DMS114 treated with DMSO at 0.1 percent for 48 hours (cell line): ENCODE data around the gene PPP3CA.

ENCODE experiments used
- DNase-seq: peaks from one replicate; lab custom pipeline; 2025; ENCODE audit not compliant: unreplicated experiment; lab: John Stamatoyannopoulos, UW

Gene PPP3CA

DNA sequence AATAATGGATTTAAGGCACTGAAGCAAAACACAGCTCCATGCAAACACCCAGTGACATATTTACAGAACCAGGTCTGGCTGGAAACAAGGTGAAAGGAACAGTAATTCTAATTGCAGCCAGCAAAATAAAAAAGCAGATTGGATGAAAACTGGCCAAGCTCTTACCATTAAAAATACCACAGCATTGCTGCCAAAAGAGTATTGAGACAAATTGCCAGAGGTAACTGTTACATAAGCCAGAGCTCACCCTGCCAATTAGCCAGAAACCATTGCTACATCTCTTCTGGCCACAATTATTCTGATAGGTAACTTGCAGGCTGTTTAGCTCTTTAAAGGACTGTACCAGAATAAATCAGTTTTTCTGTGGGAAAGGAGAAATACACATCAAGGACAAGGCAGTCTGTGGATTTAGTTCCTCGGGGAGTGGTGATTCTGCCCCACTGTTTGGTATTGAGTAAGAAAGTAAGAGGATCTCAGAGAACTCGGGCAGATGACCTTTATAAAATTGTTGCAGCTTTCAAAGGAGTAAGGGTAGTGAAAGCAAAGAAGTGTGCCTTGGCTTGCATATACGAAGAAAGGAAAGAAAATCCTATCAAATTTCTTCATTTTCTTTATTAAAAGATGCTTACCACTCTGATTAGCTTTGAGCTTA, 369.5 kb downstream of the PPP3CA start:
- no peak for DNase-seq

DNA sequence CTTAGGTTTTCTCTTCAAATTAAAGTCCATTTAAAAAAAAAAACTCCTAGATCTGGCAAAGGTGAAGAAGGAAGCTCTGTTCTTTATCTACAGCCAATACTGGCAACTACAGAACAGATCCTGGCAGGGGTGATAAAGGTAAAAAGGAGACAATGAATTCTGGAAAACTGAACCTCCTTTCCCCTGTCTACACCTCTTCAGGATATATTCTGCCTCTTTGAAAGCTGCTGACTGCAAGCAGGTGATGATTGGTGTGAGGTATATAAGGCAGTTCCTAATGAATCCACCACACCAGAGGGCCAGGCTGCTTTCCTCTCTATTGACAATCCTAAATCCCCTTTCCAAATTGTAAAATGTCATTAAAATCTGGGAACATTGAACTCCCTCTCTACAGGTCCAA, 370.1 kb downstream of the PPP3CA start:
- DNase-seq, result no peak
